HL-60/S4 (cell line): ENCODE results near the gene VPS8.

Experiments
- in situ Hi-C: fragments of 300-500 bp; cut with MboI; formaldehyde crosslinking; loops from 2 replicates; pipeline ENCODE4 v1.14.3; 2022; ENCODE audit warnings: low sequenced_read_pairs

Gene VPS8

GRCh38 chr3:184810146-184810545 lies 1.8 kb upstream of the VPS8 start:
- in situ Hi-C loops, result no loop called here

- in situ Hi-C loops, result no loop called here
These were observed 932 bp upstream of the VPS8 start for GRCh38 chr3:184811034-184811433.

GRCh38 chr3:184811663-184811998 lies 335 bp upstream of the VPS8 start:
- in situ Hi-C loops, result no loop called here

GRCh38 chr3:184812662-184813042 lies 686 bp downstream of the VPS8 start:
- in situ Hi-C loops, result no loop called here

- in situ Hi-C loops, result no loop called here
These were observed 1.4 kb downstream of the VPS8 start for GRCh38 chr3:184813357-184813756.

GRCh38 chr3:184814214-184814613 lies 2.2 kb downstream of the VPS8 start:
- in situ Hi-C loops, result no loop called here

- in situ Hi-C loops, result no loop called here
These were observed 3.3 kb downstream of the VPS8 start for GRCh38 chr3:184815046-184815930.

GRCh38 chr3:184816614-184817013 lies 4.6 kb downstream of the VPS8 start:
- in situ Hi-C loops, result no loop called here

GRCh38 chr3:184820525-184820924 lies 8.6 kb downstream of the VPS8 start:
- in situ Hi-C loops, result no loop called here

- in situ Hi-C loops, result no loop called here
These were observed 9.1 kb downstream of the VPS8 start for GRCh38 chr3:184821034-184821433.

GRCh38 chr3:184822081-184822480 lies 10.1 kb downstream of the VPS8 start:
- in situ Hi-C loops, result no loop called here

GRCh38 chr3:184822654-184823053 lies 10.7 kb downstream of the VPS8 start:
- in situ Hi-C loops, result no loop called here

GRCh38 chr3:184823990-184824389 lies 12.0 kb downstream of the VPS8 start:
- in situ Hi-C loops, result no loop called here

- in situ Hi-C loops, result no loop called here
These were observed 13.3 kb downstream of the VPS8 start for GRCh38 chr3:184825121-184825820.

GRCh38 chr3:184827572-184827971 lies 15.6 kb downstream of the VPS8 start:
- in situ Hi-C loops, result no loop called here

GRCh38 chr3:184832044-184832443 lies 20.1 kb downstream of the VPS8 start:
- in situ Hi-C loops, result no loop called here

GRCh38 chr3:184832903-184833302 lies 20.9 kb downstream of the VPS8 start:
- in situ Hi-C loops, result no loop called here

- in situ Hi-C loops, result no loop called here
These were observed 24.3 kb downstream of the VPS8 start for GRCh38 chr3:184836090-184836822.

GRCh38 chr3:184842433-184842832 lies 30.5 kb downstream of the VPS8 start:
- in situ Hi-C loops, result no loop called here

- in situ Hi-C loops, result no loop called here
These were observed 33.9 kb downstream of the VPS8 start for GRCh38 chr3:184845819-184846218.

- in situ Hi-C loops, result no loop called here
These were observed 34.5 kb downstream of the VPS8 start for GRCh38 chr3:184846496-184846895.

- in situ Hi-C loops, result no loop called here
These were observed 37.0 kb downstream of the VPS8 start for GRCh38 chr3:184848934-184849333.
